Lung (tissue), 12 donors: ENCODE measurements around the gene PPTC7. TPM values are rescaled to one million over a fixed set of nuclear protein-coding genes. Genes with fewer than 3 reads are reported as not detected.
"Not testable (repeated sequence)": the region's sequence is repeated elsewhere in the genome, so short reads cannot be mapped to it uniquely, and the experiment has no call there.

Source experiments
- ATAC-seq: fragments of 200-7000 bp; cut with Tn5 transposase; one replicate; pipeline ENCODE4 v1.9.1; 2020; ENCODE audit warnings: moderate number of reproducible peaks; ENCODE audit not compliant: insufficient read depth, low FRiP score
- DNase-seq, 3 donors: peaks; one replicate each; pipeline ENCODE4 v3.0.0-alpha.2; 2013 to 2017
- H3K27ac ChIP-seq, 2 donors: one replicate each; pipeline ENCODE4 v1.5.1; 2013; ENCODE audit warnings: mild to moderate bottlenecking in 2 of 2, moderate library complexity in 2 of 2, control low read depth in 1 of 2, inconsistent platforms in 1 of 2, low read depth in 1 of 2, low read length in 1 of 2
- H3K27me3 ChIP-seq, 3 donors: one replicate each; pipeline ENCODE4 v1.5.1; 2013; ENCODE audit warnings: low read length in 2 of 3; ENCODE audit not compliant: control insufficient read depth in 3 of 3, insufficient read depth in 3 of 3
- H3K36me3 ChIP-seq, 4 donors: one replicate each; pipeline ENCODE4 v1.5.1; 2013; ENCODE audit warnings: low read length in 4 of 4, mild to moderate bottlenecking in 1 of 4, moderate library complexity in 1 of 4; ENCODE audit not compliant: control insufficient read depth in 4 of 4, insufficient read depth in 4 of 4
- H3K4me1 ChIP-seq, 5 donors: one replicate each; pipeline ENCODE4 v1.5.1; 2013; ENCODE audit warnings: low read length in 5 of 5, mild to moderate bottlenecking in 2 of 5, moderate library complexity in 1 of 5; ENCODE audit not compliant: control insufficient read depth in 5 of 5, insufficient read depth in 5 of 5
- H3K4me3 ChIP-seq: one replicate; pipeline ENCODE4 v1.5.1; 2013; ENCODE audit warnings: mild to moderate bottlenecking, control low read depth, moderate library complexity
- H3K9ac ChIP-seq, 2 donors: one replicate each; pipeline ENCODE4 v1.5.1; 2013; ENCODE audit warnings: low read length in 2 of 2, control low read depth in 1 of 2; ENCODE audit not compliant: insufficient read depth in 1 of 2
- H3K9me3 ChIP-seq, 4 donors: one replicate each; pipeline ENCODE4 v1.5.1; 2013; ENCODE audit warnings: low read length in 3 of 4, mild to moderate bottlenecking in 1 of 4, moderate library complexity in 1 of 4; ENCODE audit not compliant: control insufficient read depth in 4 of 4, insufficient read depth in 3 of 4
- CTCF ChIP-seq: IDR thresholded peaks from 2 replicates; pipeline ENCODE4 v1.5.1; 2012; ENCODE audit warnings: mild to moderate bottlenecking; ENCODE audit errors: control extremely low read depth, extremely low read depth
- WGBS, 2 donors: extraction: QIAGEN DNeasy Blood & Tissue Kit; methylation state at CpG; one replicate each; pipeline ENCODE4 v1.1.7; 2013; 5-methylcytosine and 5-hydroxymethylcytosine counted together
- polyA plus RNA-seq, 2 donors: library from polyadenylated mRNA; stranded (reverse); fragments of 200-250 nt; gene quantifications; one replicate each; pipeline ENCODE4 v1.2.1, GENCODE V29; 2013
- total RNA-seq, 2 donors: library from RNA; depleted of rRNA in 1 of 2; stranded (reverse); fragments of >200 nt in 1 of 2; gene quantifications; one replicate each; pipeline ENCODE4 v1.2.1, GENCODE V29; 2014 to 2021
- donor health status: control.
- donor health status: control.
- donor health status: Bipolar disorder and iron deficiency.
- donor health status: healthy.
- donor health status: DM: yes; HTN: yes; CAD: no.

Gene PPTC7
- total and polyA plus RNA-seq, 4 donors, result 7.1 to 23.4 (median 19.3) TPM

- DNase-seq, result peak; percentile 20 to 62 (median 60)
- H3K4me3 ChIP-seq, H3K27ac ChIP-seq, ATAC-seq, H3K4me1 ChIP-seq, H3K36me3 ChIP-seq, H3K9me3 ChIP-seq, H3K27me3 ChIP-seq, H3K9ac ChIP-seq: not testable (repeated sequence)
- TF ChIP-seq CTCF, result peak; percentile 87
- 63 to 64% methylated on average over 14 of the region's 14 CpGs for WGBS, 2 donors
Observed at GRCh38 chr12:110602085-110602814, 19.1 kb upstream of the PPTC7 start.

DNA sequence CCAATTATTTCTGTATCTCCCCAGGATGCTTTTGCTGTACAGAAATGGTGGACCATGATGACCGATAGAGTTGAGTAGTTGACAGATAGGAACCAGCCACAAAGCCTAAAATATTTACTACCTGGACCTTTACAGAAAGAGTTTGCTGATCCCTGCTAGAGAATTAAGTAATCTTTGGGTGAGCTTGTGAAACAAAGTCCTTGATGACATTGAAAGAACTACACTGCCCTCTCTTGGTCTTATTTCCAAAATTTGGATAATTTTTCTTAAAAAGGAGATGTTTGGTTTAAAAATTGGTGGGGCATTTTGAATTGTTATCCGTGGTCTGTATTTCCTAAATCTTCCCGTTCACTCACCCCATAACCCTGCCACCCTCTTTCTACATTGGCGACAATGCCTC, 17.1 kb upstream of the PPTC7 start:
- no peak overlapping the region for H3K27ac ChIP-seq
- no peaks in the 10 kb centered on the region for H3K9me3 ChIP-seq
- 34% methylated on average over 4 of the region's 4 CpGs for WGBS, 2 donors
- H3K36me3 ChIP-seq, result no peaks in the 10 kb centered on the region
- H3K4me1 ChIP-seq, result no peaks in the 10 kb centered on the region
- no peak overlapping the region for H3K4me3 ChIP-seq
- no peak overlapping the region for H3K9ac ChIP-seq
- no peaks in the 10 kb centered on the region for H3K27me3 ChIP-seq
- peak; percentile 15 for TF ChIP-seq CTCF
- peak; percentile 72 for ATAC-seq
- peak in 2 of 3 donors; percentile 67 to 78 for DNase-seq

- no peak overlapping the region for H3K9ac ChIP-seq
- no peak overlapping the region for H3K27ac ChIP-seq
- DNase-seq, result no peak
- no peak for TF ChIP-seq CTCF
- H3K9me3 ChIP-seq, result no peaks in the 10 kb centered on the region
- WGBS, 2 donors, result 51 to 59% methylated on average over 4 of the region's 4 CpGs
- no peaks in the 10 kb centered on the region for H3K36me3 ChIP-seq
- H3K4me3 ChIP-seq, result no peak overlapping the region
- ATAC-seq, result no peak
- no peaks in the 10 kb centered on the region for H3K4me1 ChIP-seq
- H3K27me3 ChIP-seq, result no peaks in the 10 kb centered on the region
Observed at GRCh38 chr12:110599334-110599733, 16.2 kb upstream of the PPTC7 start.

GRCh38 chr12:110597885-110598284, 14.8 kb upstream of the PPTC7 start:
- H3K27ac ChIP-seq, result no peak overlapping the region
- H3K4me3 ChIP-seq, result no peak overlapping the region
- no peaks in the 10 kb centered on the region for H3K27me3 ChIP-seq
- no peaks in the 10 kb centered on the region for H3K4me1 ChIP-seq
- H3K9me3 ChIP-seq, result no peaks in the 10 kb centered on the region
- no peak for TF ChIP-seq CTCF
- no peak for DNase-seq
- H3K9ac ChIP-seq, result no peak overlapping the region
- ATAC-seq, result no peak
- H3K36me3 ChIP-seq, result no peaks in the 10 kb centered on the region
- 86 to 91% methylated on average over 1 of the region's 1 CpG for WGBS, 2 donors

DNA sequence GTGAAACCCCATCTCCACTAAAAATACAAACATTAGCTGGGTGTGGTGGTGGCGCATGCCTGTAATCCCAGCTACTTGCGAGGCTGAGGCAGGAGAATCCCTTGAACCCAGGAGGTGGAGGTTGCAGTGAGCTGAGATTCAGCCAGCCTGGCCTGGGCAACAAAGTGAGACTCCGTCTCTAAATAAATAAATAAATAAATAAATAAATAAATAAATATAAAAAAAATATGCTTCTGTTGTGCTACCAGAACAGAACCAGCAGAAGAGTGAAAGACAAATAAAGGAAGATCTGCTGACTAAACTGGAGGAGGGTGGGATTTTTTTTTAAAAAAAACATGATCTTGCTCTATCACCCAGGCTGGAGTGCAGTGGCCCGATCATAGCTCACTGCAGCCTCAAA, 9.8 kb upstream of the PPTC7 start:
- not testable (repeated sequence) for H3K9ac ChIP-seq, ATAC-seq, H3K27ac ChIP-seq, H3K27me3 ChIP-seq, H3K9me3 ChIP-seq, DNase-seq, H3K4me1 ChIP-seq, H3K4me3 ChIP-seq, H3K36me3 ChIP-seq
- 88 to 90% methylated on average over 4 of the region's 4 CpGs for WGBS, 2 donors
